ENCODE data around the gene CNIH2.

The CNIH2 gene

DNA sequence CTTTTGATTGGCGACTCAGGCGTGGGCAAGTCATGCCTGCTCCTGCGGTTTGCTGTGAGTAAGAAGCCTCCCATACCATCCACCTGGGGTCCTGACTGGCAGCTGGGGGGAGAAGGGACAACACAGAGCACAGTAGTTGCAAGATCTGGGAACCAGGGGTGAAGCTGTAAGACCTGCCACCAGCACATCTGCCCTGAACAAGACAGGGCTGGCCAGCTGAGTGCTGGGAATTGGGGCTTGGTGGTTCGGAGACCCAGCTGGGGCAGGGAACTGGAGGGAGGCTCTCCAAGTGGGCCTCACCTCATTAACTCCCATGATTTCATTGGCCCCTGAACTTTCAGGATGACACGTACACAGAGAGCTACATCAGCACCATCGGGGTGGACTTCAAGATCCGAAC lies 6.2 kb upstream of the CNIH2 start:
- TF ChIP-seq, protein P1, sequence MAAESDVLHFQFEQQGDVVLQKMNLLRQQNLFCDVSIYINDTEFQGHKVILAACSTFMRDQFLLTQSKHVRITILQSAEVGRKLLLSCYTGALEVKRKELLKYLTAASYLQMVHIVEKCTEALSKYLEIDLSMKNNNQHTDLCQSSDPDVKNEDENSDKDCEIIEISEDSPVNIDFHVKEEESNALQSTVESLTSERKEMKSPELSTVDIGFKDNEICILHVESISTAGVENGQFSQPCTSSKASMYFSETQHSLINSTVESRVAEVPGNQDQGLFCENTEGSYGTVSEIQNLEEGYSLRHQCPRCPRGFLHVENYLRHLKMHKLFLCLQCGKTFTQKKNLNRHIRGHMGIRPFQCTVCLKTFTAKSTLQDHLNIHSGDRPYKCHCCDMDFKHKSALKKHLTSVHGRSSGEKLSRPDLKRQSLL (tag by site-specific recombination; IDR thresholded peaks at IDR 0.05): no peak
- no peak for TF ChIP-seq ZNF132 (tag by site-specific recombination; IDR thresholded peaks at IDR 0.05; ENCODE audit: borderline replicate concordance)
- TF ChIP-seq OVOL3 (tag by site-specific recombination; IDR thresholded peaks at IDR 0.05): no peak
- no peak for TF ChIP-seq ZBTB7A (tag by site-specific recombination; IDR thresholded peaks at IDR 0.05; ENCODE audit: low read depth)
- TF ChIP-seq, protein P2, sequence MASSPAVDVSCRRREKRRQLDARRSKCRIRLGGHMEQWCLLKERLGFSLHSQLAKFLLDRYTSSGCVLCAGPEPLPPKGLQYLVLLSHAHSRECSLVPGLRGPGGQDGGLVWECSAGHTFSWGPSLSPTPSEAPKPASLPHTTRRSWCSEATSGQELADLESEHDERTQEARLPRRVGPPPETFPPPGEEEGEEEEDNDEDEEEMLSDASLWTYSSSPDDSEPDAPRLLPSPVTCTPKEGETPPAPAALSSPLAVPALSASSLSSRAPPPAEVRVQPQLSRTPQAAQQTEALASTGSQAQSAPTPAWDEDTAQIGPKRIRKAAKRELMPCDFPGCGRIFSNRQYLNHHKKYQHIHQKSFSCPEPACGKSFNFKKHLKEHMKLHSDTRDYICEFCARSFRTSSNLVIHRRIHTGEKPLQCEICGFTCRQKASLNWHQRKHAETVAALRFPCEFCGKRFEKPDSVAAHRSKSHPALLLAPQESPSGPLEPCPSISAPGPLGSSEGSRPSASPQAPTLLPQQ (tag by site-specific recombination; IDR thresholded peaks at IDR 0.05): no peak
- TF ChIP-seq, protein P3, sequence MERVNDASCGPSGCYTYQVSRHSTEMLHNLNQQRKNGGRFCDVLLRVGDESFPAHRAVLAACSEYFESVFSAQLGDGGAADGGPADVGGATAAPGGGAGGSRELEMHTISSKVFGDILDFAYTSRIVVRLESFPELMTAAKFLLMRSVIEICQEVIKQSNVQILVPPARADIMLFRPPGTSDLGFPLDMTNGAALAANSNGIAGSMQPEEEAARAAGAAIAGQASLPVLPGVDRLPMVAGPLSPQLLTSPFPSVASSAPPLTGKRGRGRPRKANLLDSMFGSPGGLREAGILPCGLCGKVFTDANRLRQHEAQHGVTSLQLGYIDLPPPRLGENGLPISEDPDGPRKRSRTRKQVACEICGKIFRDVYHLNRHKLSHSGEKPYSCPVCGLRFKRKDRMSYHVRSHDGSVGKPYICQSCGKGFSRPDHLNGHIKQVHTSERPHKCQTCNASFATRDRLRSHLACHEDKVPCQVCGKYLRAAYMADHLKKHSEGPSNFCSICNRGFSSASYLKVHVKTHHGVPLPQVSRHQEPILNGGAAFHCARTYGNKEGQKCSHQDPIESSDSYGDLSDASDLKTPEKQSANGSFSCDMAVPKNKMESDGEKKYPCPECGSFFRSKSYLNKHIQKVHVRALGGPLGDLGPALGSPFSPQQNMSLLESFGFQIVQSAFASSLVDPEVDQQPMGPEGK (tag by site-specific recombination; IDR thresholded peaks at IDR 0.05): no peak
- TF ChIP-seq ZNF274 (IDR thresholded peaks at IDR 0.05; ENCODE audit: low read length): no peak
- TF ChIP-seq ZNF274 (tag by site-specific recombination; IDR thresholded peaks at IDR 0.05; ENCODE audit: borderline replicate concordance): no peak
- TF ChIP-seq KLF10 (tag by site-specific recombination; IDR thresholded peaks at IDR 0.05): no peak
- TF ChIP-seq ZNF350 (tag by site-specific recombination; IDR thresholded peaks at IDR 0.05): no peak
- no peak for TF ChIP-seq ZNF433 (tag by site-specific recombination; IDR thresholded peaks at IDR 0.05; ENCODE audit: low read depth)
- H3K36me3 ChIP-seq (ENCODE audit: control insufficient read depth in 2 of 2, insufficient read depth in 1 of 2, low read length in 2 of 2): peaks cover 0 to 63% of the 10 kb centered on the region in 2 experiments; a peak in 2 of 3 replicates
- CTCF ChIA-PET: interaction anchor here (0.8 to 4.9 kb wide), 2 partner anchors 10 to 50 kb away, joined by 3 to 24 read pairs; no protein-coding TSS in a partner anchor
- POLR2A ChIA-PET: interaction anchor here (0.8 to 1.4 kb wide), 2 partner anchors 11 to 17 kb away, joined by 4 read pairs; partner anchors contain the start of gene YIF1A
- peaks cover 2% of the 10 kb centered on the region; the same call in 1 of the 2 replicates for H3K4me1 ChIP-seq (ENCODE audit: control insufficient read depth, insufficient read depth, low read length)
- H3K9me3 ChIP-seq (ENCODE audit: control insufficient read depth, insufficient read depth, low read depth, low read length): no peaks in the 10 kb centered on the region
- H3K4me3 ChIP-seq (ENCODE audit: low read depth, low read length): no peak overlapping the region
- H3K27ac ChIP-seq (ENCODE audit: extremely low read depth, low read depth, low read length): no peak overlapping the region

DNA sequence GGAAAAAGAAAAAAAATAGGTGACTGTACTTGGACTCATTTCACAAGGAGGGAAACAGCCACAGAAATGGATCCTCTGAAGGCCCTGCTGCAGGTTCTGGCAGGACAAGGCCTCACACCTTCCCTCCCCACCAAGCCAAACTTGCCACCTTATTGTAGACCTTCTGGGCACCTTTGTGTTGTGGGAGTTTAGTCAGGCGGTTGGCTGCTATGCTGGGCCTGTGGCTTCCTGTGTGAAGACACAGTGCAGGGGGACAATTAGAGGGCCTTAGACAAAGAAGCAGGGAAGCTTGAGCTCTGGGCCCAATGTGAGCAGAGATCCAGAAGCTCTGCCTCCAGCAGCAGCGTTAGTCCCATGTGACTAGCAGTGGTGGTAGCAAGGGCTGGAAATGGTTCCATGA lies 5.4 kb upstream of the CNIH2 start:
- Histone ChIP-seq H3K4me1 (ENCODE audit: control insufficient read depth, insufficient read depth, low read length) (peaks cover 2% of the 10 kb centered on the region; the same call in 1 of the 2 replicates), H3K36me3 (ENCODE audit: control insufficient read depth in 2 of 2, insufficient read depth in 1 of 2, low read length in 2 of 2) (peaks cover 0 to 61% of the 10 kb centered on the region in 2 experiments; a peak in 2 of 3 replicates), H3K27ac (ENCODE audit: extremely low read depth, low read depth, low read length) (no peak overlapping the region), H3K9me3 (ENCODE audit: control insufficient read depth, insufficient read depth, low read depth, low read length) (no peaks in the 10 kb centered on the region), H3K4me3 (ENCODE audit: low read depth, low read length) (no peak overlapping the region)
- ChIA-PET CTCF (interaction anchor here (0.8 to 4.9 kb wide), 2 partner anchors 9 to 50 kb away, joined by 3 to 24 read pairs; no protein-coding TSS in a partner anchor), POLR2A (interaction anchor here (1.4 kb wide), 1 partner anchor 17 kb away, joined by 4 read pairs; the partner anchor contains the start of gene YIF1A)
- TF ChIP-seq ZNF202 (tag by site-specific recombination; IDR thresholded peaks at IDR 0.05; ENCODE audit: borderline replicate concordance): no peak

DNA sequence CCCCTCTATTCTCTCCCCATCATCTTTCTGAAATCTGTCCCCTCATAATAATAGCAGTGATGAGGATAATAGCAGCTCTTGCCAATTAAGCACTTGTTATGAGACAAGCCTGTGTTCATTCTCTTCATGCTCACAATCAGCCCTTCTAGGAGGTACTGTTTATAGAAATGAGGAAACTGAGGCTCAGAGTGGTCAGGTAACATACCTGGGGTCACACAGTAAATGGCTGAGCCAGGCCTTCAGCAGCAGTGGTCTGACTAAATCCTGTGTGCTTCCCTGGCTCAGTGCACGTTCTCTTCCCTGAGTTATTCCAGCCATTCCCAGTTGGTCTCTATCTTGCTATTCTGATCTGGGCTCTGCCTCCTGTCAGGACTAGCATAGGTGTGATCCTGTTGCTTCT lies 3.8 kb upstream of the CNIH2 start:
- H3K4me3 ChIP-seq (ENCODE audit: low read depth, low read length): no peak overlapping the region
- peaks cover 2% of the 10 kb centered on the region; the same call in 1 of the 2 replicates for H3K4me1 ChIP-seq (ENCODE audit: control insufficient read depth, insufficient read depth, low read length)
- H3K36me3 ChIP-seq (ENCODE audit: control insufficient read depth in 2 of 2, insufficient read depth in 1 of 2, low read length in 2 of 2): peaks cover 0 to 61% of the 10 kb centered on the region in 2 experiments; a peak in 2 of 3 replicates
- no peaks in the 10 kb centered on the region for H3K9me3 ChIP-seq (ENCODE audit: control insufficient read depth, insufficient read depth, low read depth, low read length)
- CTCF ChIA-PET: no interaction called here
- POLR2A ChIA-PET: no interaction called here
- no peak overlapping the region for H3K27ac ChIP-seq (ENCODE audit: extremely low read depth, low read depth, low read length)
- TF ChIP-seq, protein P2 (tag by site-specific recombination; IDR thresholded peaks at IDR 0.05): no peak
- TF ChIP-seq, protein P4, sequence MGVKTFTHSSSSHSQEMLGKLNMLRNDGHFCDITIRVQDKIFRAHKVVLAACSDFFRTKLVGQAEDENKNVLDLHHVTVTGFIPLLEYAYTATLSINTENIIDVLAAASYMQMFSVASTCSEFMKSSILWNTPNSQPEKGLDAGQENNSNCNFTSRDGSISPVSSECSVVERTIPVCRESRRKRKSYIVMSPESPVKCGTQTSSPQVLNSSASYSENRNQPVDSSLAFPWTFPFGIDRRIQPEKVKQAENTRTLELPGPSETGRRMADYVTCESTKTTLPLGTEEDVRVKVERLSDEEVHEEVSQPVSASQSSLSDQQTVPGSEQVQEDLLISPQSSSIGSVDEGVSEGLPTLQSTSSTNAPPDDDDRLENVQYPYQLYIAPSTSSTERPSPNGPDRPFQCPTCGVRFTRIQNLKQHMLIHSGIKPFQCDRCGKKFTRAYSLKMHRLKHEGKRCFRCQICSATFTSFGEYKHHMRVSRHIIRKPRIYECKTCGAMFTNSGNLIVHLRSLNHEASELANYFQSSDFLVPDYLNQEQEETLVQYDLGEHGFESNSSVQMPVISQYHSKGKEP (tag by site-specific recombination; IDR thresholded peaks at IDR 0.05): no peak
- TF ChIP-seq ZNF175 (tag by site-specific recombination; IDR thresholded peaks at IDR 0.05) (no peak), ZBTB8A (tag by site-specific recombination; IDR thresholded peaks at IDR 0.05) (no peak), ZNF785 (tag by site-specific recombination; IDR thresholded peaks at IDR 0.05) (no peak), EGR2 (tag by site-specific recombination; IDR thresholded peaks at IDR 0.05; ENCODE audit: low read depth) (no peak), ZNF239 (tag by site-specific recombination; IDR thresholded peaks at IDR 0.05) (no peak), ZNF571 (tag by site-specific recombination; IDR thresholded peaks at IDR 0.05) (no peak), ZNF791 (tag by site-specific recombination; IDR thresholded peaks at IDR 0.05) (no peak), ZNF140 (tag by site-specific recombination; IDR thresholded peaks at IDR 0.05) (no peak)
- TF ChIP-seq, protein P5, sequence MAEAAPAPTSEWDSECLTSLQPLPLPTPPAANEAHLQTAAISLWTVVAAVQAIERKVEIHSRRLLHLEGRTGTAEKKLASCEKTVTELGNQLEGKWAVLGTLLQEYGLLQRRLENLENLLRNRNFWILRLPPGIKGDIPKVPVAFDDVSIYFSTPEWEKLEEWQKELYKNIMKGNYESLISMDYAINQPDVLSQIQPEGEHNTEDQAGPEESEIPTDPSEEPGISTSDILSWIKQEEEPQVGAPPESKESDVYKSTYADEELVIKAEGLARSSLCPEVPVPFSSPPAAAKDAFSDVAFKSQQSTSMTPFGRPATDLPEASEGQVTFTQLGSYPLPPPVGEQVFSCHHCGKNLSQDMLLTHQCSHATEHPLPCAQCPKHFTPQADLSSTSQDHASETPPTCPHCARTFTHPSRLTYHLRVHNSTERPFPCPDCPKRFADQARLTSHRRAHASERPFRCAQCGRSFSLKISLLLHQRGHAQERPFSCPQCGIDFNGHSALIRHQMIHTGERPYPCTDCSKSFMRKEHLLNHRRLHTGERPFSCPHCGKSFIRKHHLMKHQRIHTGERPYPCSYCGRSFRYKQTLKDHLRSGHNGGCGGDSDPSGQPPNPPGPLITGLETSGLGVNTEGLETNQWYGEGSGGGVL (tag by site-specific recombination; IDR thresholded peaks at IDR 0.05): no peak
